GM12891 (cell line): ENCODE data around the gene DLGAP5.

ENCODE experiments used
- DNase-seq: peaks from one replicate; pipeline ENCODE4 v3.0.0; 2011; ENCODE audit warnings: low spot score; ENCODE audit not compliant: insufficient read length
- FAIRE-seq: peaks from 2 replicates; lab custom pipeline; 2011; peaks lifted over from hg19 to GRCh38; lab: Jason Lieb, UNC
- PAX5 ChIP-seq: IDR thresholded peaks from 2 replicates; pipeline ENCODE4 v1.6.1; 2011; ENCODE audit warnings: low read length, moderate library complexity, mild to moderate bottlenecking; ENCODE audit not compliant: insufficient read depth, severe bottlenecking
- POLR2A ChIP-seq: IDR thresholded peaks from 2 replicates; pipeline ENCODE4 v1.6.1; 2011; ENCODE audit warnings: low read depth, low read length, control low read depth
- POLR2AphosphoS5 ChIP-seq: IDR thresholded peaks from 2 replicates; pipeline ENCODE4 v1.6.1; 2011; ENCODE audit warnings: low read depth, low read length, control low read depth
- POU2F2 ChIP-seq: IDR thresholded peaks from 2 replicates; pipeline ENCODE4 v1.6.1; 2011; ENCODE audit warnings: low read depth, mild to moderate bottlenecking, control low read depth, low read length, moderate library complexity
- SPI1 ChIP-seq: IDR thresholded peaks from 2 replicates; pipeline ENCODE4 v1.6.1; 2011; ENCODE audit warnings: low read depth, low read length, control low read depth
- TAF1 ChIP-seq: IDR thresholded peaks from 2 replicates; pipeline ENCODE4 v1.6.1; 2011; ENCODE audit warnings: low read depth, low read length, control low read depth

DLGAP5 gene

GRCh38 chr14:55115861-55116245 is 75.5 kb downstream of the DLGAP5 start:
- FAIRE-seq, result no peak

GRCh38 chr14:55115460-55115859 is 75.9 kb downstream of the DLGAP5 start:
- FAIRE-seq (no peak), DNase-seq (no peak)
- no peak for TF ChIP-seq PAX5
- TF ChIP-seq POLR2AphosphoS5, result no peak
- no peak for TF ChIP-seq POU2F2
- TF ChIP-seq POLR2A, result no peak
- no peak for TF ChIP-seq TAF1
- no peak for TF ChIP-seq SPI1

More at GRCh38 chr14:55115861-55116245, 75.5 kb downstream of the DLGAP5 start:
- DNase-seq, result no peak
- TF ChIP-seq POU2F2, result no peak
- TF ChIP-seq SPI1, result no peak
- no peak for TF ChIP-seq TAF1

- DNase-seq (no peak), FAIRE-seq (no peak)
- no peak for TF ChIP-seq PAX5
- no peak for TF ChIP-seq POLR2A
- no peak for TF ChIP-seq SPI1
- no peak for TF ChIP-seq POU2F2
- TF ChIP-seq TAF1, result no peak
- TF ChIP-seq POLR2AphosphoS5, result no peak
Observed at GRCh38 chr14:55114720-55115119, 76.7 kb downstream of the DLGAP5 start.

GRCh38 chr14:55111122-55111708 is 80.2 kb downstream of the DLGAP5 start:
- TF ChIP-seq POLR2AphosphoS5 (no peak), SPI1 (no peak), POLR2A (no peak), POU2F2 (no peak), TAF1 (no peak), PAX5 (no peak)
- FAIRE-seq, result no peak
- DNase-seq, result no peak

GRCh38 chr14:55109836-55110235 is 81.5 kb downstream of the DLGAP5 start:
- DNase-seq (no peak), FAIRE-seq (no peak)
- TF ChIP-seq POLR2AphosphoS5 (no peak), POLR2A (no peak), POU2F2 (no peak), SPI1 (no peak), TAF1 (no peak), PAX5 (no peak)

- peak; percentile 60 for FAIRE-seq
- TF ChIP-seq PAX5 (no peak), POLR2A (no peak), SPI1 (no peak), TAF1 (no peak), POU2F2 (no peak), POLR2AphosphoS5 (no peak)
- peak; percentile 43 for DNase-seq
Observed at GRCh38 chr14:55107766-55108554, 83.4 kb downstream of the DLGAP5 start.

GRCh38 chr14:55105991-55106390 is 85.4 kb downstream of the DLGAP5 start:
- TF ChIP-seq PAX5 (no peak), POLR2A (no peak), POU2F2 (no peak), TAF1 (no peak), POLR2AphosphoS5 (no peak), SPI1 (no peak)
- FAIRE-seq (no peak), DNase-seq (no peak)

- TF ChIP-seq POLR2AphosphoS5 (no peak), POLR2A (no peak), SPI1 (no peak), TAF1 (no peak), POU2F2 (no peak), PAX5 (no peak)
- FAIRE-seq, result no peak
- no peak for DNase-seq
Observed at GRCh38 chr14:55103971-55104954, 87.1 kb downstream of the DLGAP5 start.
